Endodermal cell (in vitro differentiated cells): ENCODE results near the gene ZCRB1. TPM values are rescaled to one million over a fixed set of nuclear protein-coding genes. Genes with fewer than 3 reads are reported as not detected.

ENCODE experiments used
- DNase-seq: peaks from one replicate; pipeline ENCODE4 v3.0.0-alpha.2; 2017
- H3K27ac ChIP-seq: 2 replicates; pipeline ENCODE4 v1.5.1; 2013; ENCODE audit warnings: mild to moderate bottlenecking, low read depth, low read length, moderate library complexity
- H3K27me3 ChIP-seq: 2 replicates; pipeline ENCODE4 v1.6.1; 2013; ENCODE audit warnings: mild to moderate bottlenecking, low read length, moderate library complexity; ENCODE audit not compliant: insufficient read depth, control insufficient read depth, poor library complexity, severe bottlenecking
- H3K36me3 ChIP-seq: 2 replicates; pipeline ENCODE4 v1.7.0; 2013; ENCODE audit warnings: mild to moderate bottlenecking, low read length, moderate library complexity; ENCODE audit not compliant: control insufficient read depth, insufficient read depth
- H3K4me1 ChIP-seq: one replicate; pipeline ENCODE4 v1.7.0; 2013; ENCODE audit warnings: low read length; ENCODE audit not compliant: control insufficient read depth, insufficient read depth
- H3K4me3 ChIP-seq: 2 replicates; pipeline ENCODE4 v1.5.1; 2013; ENCODE audit warnings: mild to moderate bottlenecking, low read length, moderate library complexity
- H3K9ac ChIP-seq: 2 replicates; pipeline ENCODE4 v1.6.1; 2013; ENCODE audit warnings: mild to moderate bottlenecking, low read length, moderate library complexity; ENCODE audit not compliant: poor library complexity, severe bottlenecking; ENCODE audit errors: extremely low read depth
- H3K9me3 ChIP-seq: 2 replicates; pipeline ENCODE4 v1.6.1; 2013; ENCODE audit warnings: mild to moderate bottlenecking, low read length, moderate library complexity; ENCODE audit not compliant: control insufficient read depth
- H3K27ac Mint-ChIP-seq: 2 replicates; pipeline ENCODE4 v1.8.0; 2020; ENCODE audit warnings: mixed read lengths
- H3K27me3 Mint-ChIP-seq: 2 replicates; pipeline ENCODE4 v1.8.0; 2021; ENCODE audit warnings: mild to moderate bottlenecking, mixed read lengths; ENCODE audit not compliant: insufficient read depth
- H3K36me3 Mint-ChIP-seq: 2 replicates; pipeline ENCODE4 v1.8.0; 2020; ENCODE audit warnings: low read depth, mixed read lengths
- H3K4me1 Mint-ChIP-seq: 2 replicates; pipeline ENCODE4 v1.8.0; 2020; ENCODE audit warnings: mixed read lengths
- H3K4me3 Mint-ChIP-seq: 2 replicates; pipeline ENCODE4 v1.8.0; 2020; ENCODE audit warnings: mild to moderate bottlenecking, moderate library complexity, mixed read lengths
- H3K9me3 Mint-ChIP-seq: 2 replicates; pipeline ENCODE4 v1.8.0; 2020; ENCODE audit warnings: mild to moderate bottlenecking, mixed read lengths
- WGBS, 2 experiments: methylation state at CpG; one replicate each; pipeline versions ENCODE4 v1.1.5 to v1.1.7; 2013; ENCODE audit warnings: missing lambda C conversion rate in 2 of 2, mixed read lengths in 1 of 2; ENCODE audit not compliant: insufficient coverage in 1 of 2, insufficient read length in 1 of 2; 5-methylcytosine and 5-hydroxymethylcytosine counted together
- total RNA-seq, 2 donors: library from RNA; stranded (reverse); fragmentation: NEBNext Ultra II Directional in 1 of 2; extraction: Animal tissue kit (Norgen Biotek cat#: 25700) in 1 of 2; gene quantifications; 2 replicates in 1 of 2; 3 replicates in 1 of 2; pipeline ENCODE4 v1.2.1, GENCODE V29; 2021
- TF ChIP-seq, protein P1 (sequence below): fragments of 200-600 bp; sonication (generic); conservative IDR thresholded peaks from 2 replicates; pipeline ENCODE4 v1.5.0; 2021; ENCODE audit warnings: antibody characterized with exemption, mild to moderate bottlenecking

ZCRB1 gene
- total RNA-seq, 2 donors from 2014 or later, result 61.1 to 78.4 TPM

DNA sequence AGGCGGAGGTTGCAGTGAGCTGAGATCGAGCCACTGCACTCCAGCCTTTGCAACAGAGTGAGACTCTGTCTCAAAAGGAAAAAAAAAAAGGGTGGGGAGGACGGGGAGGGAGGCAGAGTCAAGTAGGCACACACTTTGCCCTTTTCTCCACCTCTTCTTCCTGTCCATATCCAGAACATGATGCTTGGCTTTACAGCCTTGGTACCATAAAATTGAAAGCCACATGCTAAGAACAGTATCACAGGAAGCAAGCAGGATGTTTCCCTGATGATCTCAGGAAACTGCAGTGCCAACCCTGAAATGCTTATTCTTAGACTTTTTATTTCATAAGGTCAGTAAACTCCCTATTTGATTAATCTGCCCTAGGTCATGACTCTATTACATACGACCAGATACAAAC is 55.3 kb downstream of the ZCRB1 start:
- no peaks in the 10 kb centered on the region for H3K4me1 ChIP-seq
- H3K4me1 Mint-ChIP-seq, result peaks cover 4% of the 10 kb centered on the region
- no peak overlapping the region for H3K9ac ChIP-seq
- H3K4me3 Mint-ChIP-seq, result no peak overlapping the region
- H3K9me3 ChIP-seq, result no peaks in the 10 kb centered on the region
- TF ChIP-seq, protein P1, sequence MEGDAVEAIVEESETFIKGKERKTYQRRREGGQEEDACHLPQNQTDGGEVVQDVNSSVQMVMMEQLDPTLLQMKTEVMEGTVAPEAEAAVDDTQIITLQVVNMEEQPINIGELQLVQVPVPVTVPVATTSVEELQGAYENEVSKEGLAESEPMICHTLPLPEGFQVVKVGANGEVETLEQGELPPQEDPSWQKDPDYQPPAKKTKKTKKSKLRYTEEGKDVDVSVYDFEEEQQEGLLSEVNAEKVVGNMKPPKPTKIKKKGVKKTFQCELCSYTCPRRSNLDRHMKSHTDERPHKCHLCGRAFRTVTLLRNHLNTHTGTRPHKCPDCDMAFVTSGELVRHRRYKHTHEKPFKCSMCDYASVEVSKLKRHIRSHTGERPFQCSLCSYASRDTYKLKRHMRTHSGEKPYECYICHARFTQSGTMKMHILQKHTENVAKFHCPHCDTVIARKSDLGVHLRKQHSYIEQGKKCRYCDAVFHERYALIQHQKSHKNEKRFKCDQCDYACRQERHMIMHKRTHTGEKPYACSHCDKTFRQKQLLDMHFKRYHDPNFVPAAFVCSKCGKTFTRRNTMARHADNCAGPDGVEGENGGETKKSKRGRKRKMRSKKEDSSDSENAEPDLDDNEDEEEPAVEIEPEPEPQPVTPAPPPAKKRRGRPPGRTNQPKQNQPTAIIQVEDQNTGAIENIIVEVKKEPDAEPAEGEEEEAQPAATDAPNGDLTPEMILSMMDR, result no peak
- H3K36me3 Mint-ChIP-seq, result no peaks in the 10 kb centered on the region
- no peaks in the 10 kb centered on the region for H3K27me3 ChIP-seq
- 86 to 94% methylated on average over 3 to 4 of the region's 4 CpGs for WGBS, 2 experiments
- no peak for DNase-seq
- no peaks in the 10 kb centered on the region for H3K36me3 ChIP-seq
- H3K9me3 Mint-ChIP-seq, result peaks cover 4% of the 10 kb centered on the region
- peaks cover 10% of the 10 kb centered on the region for H3K27me3 Mint-ChIP-seq
- H3K27ac ChIP-seq, result no peak overlapping the region
- H3K4me3 ChIP-seq, result no peak overlapping the region
- no peak overlapping the region for H3K27ac Mint-ChIP-seq

DNA sequence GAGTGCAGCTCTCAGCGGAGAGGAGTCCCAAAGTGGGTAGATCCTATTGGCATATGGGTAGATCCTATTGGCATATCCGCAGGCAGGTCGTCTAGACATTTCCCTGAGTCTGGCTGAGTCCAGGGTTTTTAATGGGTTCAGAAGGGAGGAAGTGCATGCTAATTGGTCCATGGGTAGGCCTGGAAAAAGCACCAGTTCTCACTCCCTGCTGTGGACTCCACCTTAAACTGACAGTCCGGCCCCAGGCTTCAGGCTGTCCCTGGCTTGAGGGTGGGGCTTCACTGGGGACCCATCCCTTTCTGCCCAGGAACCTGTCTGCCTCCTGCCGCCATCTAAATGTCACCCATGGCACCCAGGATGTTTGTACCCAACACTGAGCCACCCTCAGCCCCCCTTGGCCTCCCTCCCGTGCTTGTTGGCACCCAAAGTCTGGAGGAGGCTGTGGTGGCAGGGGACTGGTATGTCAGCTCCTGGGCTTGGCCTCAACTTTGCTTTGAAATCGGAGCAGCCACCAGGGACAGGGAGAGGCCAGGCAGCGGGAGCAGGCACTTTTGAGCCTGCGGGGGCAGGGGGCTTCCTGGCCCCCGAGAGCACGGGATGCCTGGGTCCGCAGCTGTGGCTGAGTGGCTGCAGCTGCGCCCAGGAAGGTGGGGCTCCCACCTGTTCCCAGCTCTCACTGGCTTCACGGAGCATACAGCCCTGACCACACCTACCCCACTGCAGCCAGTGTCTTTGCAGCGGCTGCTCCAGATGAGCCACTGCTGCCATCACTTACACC is 58.3 kb downstream of the ZCRB1 start:
- TF ChIP-seq, protein P1, result no peak
- Histone ChIP-seq H3K27me3 (no peaks in the 10 kb centered on the region), H3K4me1 (no peaks in the 10 kb centered on the region), H3K4me3 (no peak overlapping the region), H3K9me3 (no peaks in the 10 kb centered on the region), H3K27ac (no peak overlapping the region), H3K9ac (no peak overlapping the region), H3K36me3 (no peaks in the 10 kb centered on the region)
- Mint-ChIP-seq H3K27ac (no peak overlapping the region), H3K4me1 (peaks cover 4% of the 10 kb centered on the region), H3K27me3 (peaks cover 10% of the 10 kb centered on the region), H3K4me3 (no peak overlapping the region), H3K36me3 (no peaks in the 10 kb centered on the region), H3K9me3 (no peaks in the 10 kb centered on the region)
- no peak for DNase-seq
- 93% methylated on average over 4 to 15 of the region's 15 CpGs for WGBS, 2 experiments

DNA sequence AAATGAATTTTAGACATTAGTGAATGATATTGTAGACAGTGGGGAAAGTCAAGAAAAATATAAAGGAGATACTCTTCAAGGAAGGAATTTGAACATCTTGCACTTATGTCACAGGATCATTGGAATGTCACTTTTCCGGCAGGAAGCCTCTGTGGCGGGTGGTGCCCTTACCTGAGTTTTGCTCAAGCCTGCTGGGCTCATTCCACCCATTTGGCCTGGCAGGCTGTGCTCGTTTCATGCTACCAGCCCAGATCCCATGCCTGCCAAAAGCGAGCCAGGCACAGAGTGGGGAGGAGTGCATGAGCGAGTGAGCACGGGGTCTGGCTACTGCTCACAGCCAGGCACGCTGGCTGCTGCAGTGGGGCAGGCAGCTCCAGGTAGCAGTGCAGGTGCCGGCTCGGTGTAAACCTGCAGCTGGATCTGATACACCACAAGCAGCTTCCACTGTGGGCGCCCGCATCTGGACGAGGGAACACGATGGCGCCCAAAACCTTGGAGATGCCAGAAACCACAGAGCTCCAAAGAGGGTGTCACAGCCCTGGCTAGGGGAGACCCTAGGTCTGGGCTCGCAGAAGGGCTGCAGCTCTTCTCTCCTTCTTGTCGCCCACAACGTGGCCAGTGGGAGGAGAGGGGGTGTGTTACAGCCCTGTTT is 59.2 kb downstream of the ZCRB1 start:
- Histone ChIP-seq H3K9ac (no peak overlapping the region), H3K27me3 (no peaks in the 10 kb centered on the region), H3K4me3 (no peak overlapping the region), H3K27ac (no peak overlapping the region), H3K36me3 (no peaks in the 10 kb centered on the region), H3K9me3 (no peaks in the 10 kb centered on the region), H3K4me1 (no peaks in the 10 kb centered on the region)
- H3K9me3 Mint-ChIP-seq, result no peaks in the 10 kb centered on the region
- TF ChIP-seq, protein P1, result no peak
- DNase-seq, result peak; percentile 53
- H3K36me3 Mint-ChIP-seq, result no peaks in the 10 kb centered on the region
- H3K4me3 Mint-ChIP-seq, result no peak overlapping the region
- H3K27ac Mint-ChIP-seq, result no peak overlapping the region
- 91 to 93% methylated on average over 11 to 15 of the region's 17 CpGs for WGBS, 2 experiments
- H3K27me3 Mint-ChIP-seq, result peaks cover 10% of the 10 kb centered on the region
- H3K4me1 Mint-ChIP-seq, result peaks cover 4% of the 10 kb centered on the region
